Smooth muscle cell (in vitro differentiated cells): Measurements from ENCODE around the gene CDHR2. TPM values are rescaled to one million over a fixed set of nuclear protein-coding genes. Genes with fewer than 3 reads are reported as not detected.

Experiments
- DNase-seq: peaks from one replicate; lab custom pipeline; 2025; ENCODE audit not compliant: unreplicated experiment; lab: John Stamatoyannopoulos, UW
- H2AFZ ChIP-seq: fragments of 200-600 bp; sonication (generic); 2 replicates; pipeline ENCODE4 v1.6.0; 2016; ENCODE audit warnings: antibody characterized with exemption, low read depth, mild to moderate bottlenecking
- H3F3A ChIP-seq: fragments of 200-600 bp; sonication (generic); 2 replicates; pipeline ENCODE4 v1.6.0; 2017; ENCODE audit warnings: antibody characterized with exemption, low read depth
- H3K27ac ChIP-seq: fragments of 200-600 bp; sonication (generic); 2 replicates; pipeline ENCODE4 v1.5.1; 2016; ENCODE audit warnings: low read depth, mild to moderate bottlenecking
- H3K27me3 ChIP-seq: fragments of 200-600 bp; sonication (generic); 2 replicates; pipeline ENCODE4 v1.6.1; 2016; ENCODE audit warnings: low read depth, mild to moderate bottlenecking
- H3K36me3 ChIP-seq: fragments of 200-600 bp; sonication (generic); 2 replicates; pipeline ENCODE4 v1.5.1; 2016; ENCODE audit warnings: low read depth
- H3K4me1 ChIP-seq: fragments of 200-600 bp; sonication (generic); 2 replicates; pipeline ENCODE4 v1.5.1; 2016; ENCODE audit warnings: low read depth
- H3K4me2 ChIP-seq: fragments of 200-600 bp; sonication (generic); 2 replicates; pipeline ENCODE4 v1.6.0; 2016; ENCODE audit warnings: mild to moderate bottlenecking
- H3K4me3 ChIP-seq: fragments of 200-600 bp; sonication (generic); 2 replicates; pipeline ENCODE4 v1.5.1; 2016; ENCODE audit warnings: mild to moderate bottlenecking
- H3K79me2 ChIP-seq: fragments of 200-600 bp; sonication (generic); 2 replicates; pipeline ENCODE4 v1.6.0; 2016; ENCODE audit warnings: low read depth, mild to moderate bottlenecking
- H3K9ac ChIP-seq: fragments of 200-600 bp; sonication (generic); 2 replicates; pipeline ENCODE4 v1.6.0; 2016; ENCODE audit warnings: low read depth
- H3K9me3 ChIP-seq: fragments of 200-600 bp; sonication (generic); replicated peaks from 2 replicates; pipeline ENCODE4 v1.5.1; 2016; ENCODE audit warnings: low read depth
- H4K20me1 ChIP-seq: fragments of 200-600 bp; sonication (generic); 2 replicates; pipeline ENCODE4 v1.6.0; 2016; ENCODE audit warnings: low read depth
- CTCF ChIP-seq: fragments of 200-600 bp; sonication (generic); IDR thresholded peaks from 2 replicates; pipeline ENCODE4 v1.5.1; 2017; ENCODE audit warnings: borderline replicate concordance, mild to moderate bottlenecking, antibody characterized with exemption; ENCODE audit not compliant: insufficient read depth, poor library complexity, severe bottlenecking
- WGBS: methylation state at CpG from one replicate; pipeline ENCODE4 v1.1.7; 2016; ENCODE audit warnings: low lambda C conversion rate; 5-methylcytosine and 5-hydroxymethylcytosine counted together
- polyA plus RNA-seq: library from polyadenylated mRNA; unstranded; fragments of >200 nt; fragmentation: Nextera tagmentation; extraction: Ambion mirVana; gene quantifications from 2 replicates; pipeline ENCODE4 v1.2.1, GENCODE V29; 2016
- total RNA-seq: library from RNA; depleted of rRNA; stranded (reverse); fragments of >200 nt; gene quantifications from 2 replicates; pipeline ENCODE4 v1.2.3, GENCODE V29; 2014

The CDHR2 gene
- total and polyA plus RNA-seq, 2 experiments from 2014 or later: 0.13 TPM; not detected in 1

DNA sequence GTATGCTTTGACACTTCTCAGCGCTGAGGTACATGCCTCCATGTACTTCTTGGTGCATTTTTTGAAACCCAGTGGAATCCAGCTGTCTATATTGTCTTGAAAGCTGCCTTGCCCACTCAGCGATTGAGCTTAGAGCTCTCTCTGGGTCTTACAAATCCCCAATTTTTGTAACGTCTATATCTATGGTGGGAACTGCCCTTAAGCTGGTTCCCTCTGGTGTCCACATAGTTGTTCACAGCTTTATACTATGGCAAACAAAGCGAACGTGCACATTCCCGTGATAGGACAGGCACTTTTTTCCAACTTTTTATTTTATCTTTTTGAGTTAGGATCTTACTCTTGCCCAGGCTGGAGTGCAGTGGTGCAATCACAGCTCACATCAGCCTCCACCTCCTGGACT is 20.9 kb downstream of the CDHR2 start:
- no peaks in the 10 kb centered on the region for H3K36me3 ChIP-seq
- 83% methylated on average over 6 of the region's 6 CpGs for WGBS
- TF ChIP-seq CTCF: no peak
- no peak overlapping the region for H3K27ac ChIP-seq
- H2AFZ ChIP-seq: no peak overlapping the region
- H3K4me1 ChIP-seq: no peaks in the 10 kb centered on the region
- H3K79me2 ChIP-seq: no peaks in the 10 kb centered on the region
- H4K20me1 ChIP-seq: no peaks in the 10 kb centered on the region
- H3K4me2 ChIP-seq: no peak overlapping the region
- H3K27me3 ChIP-seq: no peaks in the 10 kb centered on the region
- no peak overlapping the region for H3K4me3 ChIP-seq
- no peaks in the 10 kb centered on the region for H3K9me3 ChIP-seq
- no peak for DNase-seq
- H3F3A ChIP-seq: no peaks in the 10 kb centered on the region
- H3K9ac ChIP-seq: no peak overlapping the region

- Histone ChIP-seq H3K79me2 (no peaks in the 10 kb centered on the region), H3K27me3 (no peaks in the 10 kb centered on the region), H3K27ac (no peak overlapping the region), H4K20me1 (no peaks in the 10 kb centered on the region), H3K4me2 (no peak overlapping the region), H3K9ac (no peak overlapping the region), H3K4me1 (no peaks in the 10 kb centered on the region), H2AFZ (no peak overlapping the region), H3K9me3 (no peaks in the 10 kb centered on the region), H3F3A (no peaks in the 10 kb centered on the region), H3K4me3 (no peak overlapping the region), H3K36me3 (no peaks in the 10 kb centered on the region)
- peak; percentile 29 for DNase-seq
- WGBS: 49% methylated on average over 13 of the region's 18 CpGs
- peak; percentile 81 for TF ChIP-seq CTCF
Observed at GRCh38 chr5:176573564-176574296, 24.6 kb downstream of the CDHR2 start.

DNA sequence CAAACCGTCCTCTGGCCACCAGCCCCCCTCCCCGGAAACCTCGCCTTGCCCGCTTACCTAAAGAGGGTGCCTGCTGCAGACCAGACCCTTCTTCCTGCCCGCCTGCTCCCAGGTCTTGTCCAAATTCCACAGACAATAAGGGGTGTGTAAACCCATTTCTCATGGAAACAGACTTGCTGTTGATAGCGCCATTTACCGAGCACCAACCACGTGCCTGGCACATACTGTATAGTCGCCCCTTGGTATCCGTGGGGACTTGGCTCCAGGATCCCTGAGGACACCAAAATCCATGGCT is 25.1 kb downstream of the CDHR2 start:
- Histone ChIP-seq H3K36me3 (no peaks in the 10 kb centered on the region), H3K27me3 (no peaks in the 10 kb centered on the region), H3K4me2 (no peak overlapping the region), H3F3A (no peaks in the 10 kb centered on the region), H3K9me3 (no peaks in the 10 kb centered on the region), H3K4me1 (no peaks in the 10 kb centered on the region), H3K9ac (no peak overlapping the region), H3K4me3 (no peak overlapping the region), H3K27ac (no peak overlapping the region), H3K79me2 (no peaks in the 10 kb centered on the region), H2AFZ (no peak overlapping the region), H4K20me1 (no peaks in the 10 kb centered on the region)
- TF ChIP-seq CTCF: no peak
- 43% methylated on average over 10 of the region's 10 CpGs for WGBS
- no peak for DNase-seq

GRCh38 chr5:176575066-176575465 is 25.9 kb downstream of the CDHR2 start:
- no peak overlapping the region for H3K9ac ChIP-seq
- no peak overlapping the region for H2AFZ ChIP-seq
- TF ChIP-seq CTCF: no peak
- no peaks in the 10 kb centered on the region for H3K36me3 ChIP-seq
- H3K79me2 ChIP-seq: no peaks in the 10 kb centered on the region
- H3K27ac ChIP-seq: no peak overlapping the region
- no peaks in the 10 kb centered on the region for H4K20me1 ChIP-seq
- H3K4me1 ChIP-seq: no peaks in the 10 kb centered on the region
- H3F3A ChIP-seq: no peaks in the 10 kb centered on the region
- no peak overlapping the region for H3K4me3 ChIP-seq
- H3K9me3 ChIP-seq: no peaks in the 10 kb centered on the region
- DNase-seq: no peak
- no peak overlapping the region for H3K4me2 ChIP-seq
- WGBS: 90% methylated on average over 14 of the region's 14 CpGs
- no peaks in the 10 kb centered on the region for H3K27me3 ChIP-seq
